ENCODE data around the gene TMEM170B. TPM values are rescaled to one million over a fixed set of nuclear protein-coding genes. Genes with fewer than 3 reads are reported as not detected.

Gene TMEM170B
- total and polyA plus RNA-seq, 9 of the 15 experiments (the other 6 are each of a cell fraction or from before 2014, with no cell fraction given), result 0.03 to 0.11 (median 0.07) TPM

GRCh38 chr6:11514672-11515071 is 22.9 kb upstream of the TMEM170B start:
- no peaks in the 10 kb centered on the region for H4K20me1 ChIP-seq (replicated peaks; ENCODE audit: control insufficient read depth, insufficient read depth, low read length)
- H3K9ac ChIP-seq (ENCODE audit: insufficient read depth in 1 of 2, low read depth in 2 of 2, low read length in 2 of 2), result no peak overlapping the region
- H3K4me3 ChIP-seq, result no peak overlapping the region
- H3K4me1 ChIP-seq (replicated peaks in 1 of 2; ENCODE audit: control insufficient read depth in 2 of 2, insufficient read depth in 2 of 2, low read length in 2 of 2), result no peaks in the 10 kb centered on the region
- H3K36me3 ChIP-seq (ENCODE audit: control insufficient read depth, insufficient read depth, low read length), result no peaks in the 10 kb centered on the region
- FAIRE-seq (no peak), DNase-seq (ENCODE audit: extremely low read depth in 1 of 4, low spot score in 3 of 4) (no peak), ATAC-seq (no peak)
- CTCF ChIA-PET (ENCODE audit: low intra/inter-chr PET ratio), result no interaction called here
- H3K27ac ChIP-seq (ENCODE audit: extremely low read depth, low read depth, low read length), result no peak overlapping the region
- no TSS peak for BruUV-seq (replicated peaks)
- in situ Hi-C loops (cut with MboI), result no loop called here
- no peak overlapping the region for H3K4me2 ChIP-seq (ENCODE audit: insufficient read depth, low read length)
- no peaks in the 10 kb centered on the region for H3K79me2 ChIP-seq (ENCODE audit: control insufficient read depth, insufficient read depth, low read length)
- 3% methylated on average over 3 of the region's 3 CpGs for WGBS (ENCODE audit: insufficient coverage, low coverage, missing lambda C conversion rate)
- TF ChIP-seq HLTF (IDR thresholded peaks at IDR 0.05) (no peak), RBM39 (optimal IDR thresholded peaks at IDR 0.05; ENCODE audit: low read depth, low read length) (no peak), ELF4 (CRISPR knock-in tag; IDR thresholded peaks at IDR 0.05) (no peak), E4F1 (CRISPR knock-in tag; IDR thresholded peaks at IDR 0.05; ENCODE audit: borderline replicate concordance) (no peak), SP1 (CRISPR knock-in tag; IDR thresholded peaks at IDR 0.05) (no peak), YBX1 (IDR thresholded peaks at IDR 0.05) (no peak), ZNF224 (CRISPR knock-in tag; IDR thresholded peaks at IDR 0.05) (no peak), SNRNP70 (optimal IDR thresholded peaks at IDR 0.05; ENCODE audit: low read depth, low read length) (no peak), ETS1 (conservative IDR thresholded peaks at IDR 0.05; ENCODE audit: control insufficient read depth, low read depth, low read length) (no peak), L3MBTL2 (IDR thresholded peaks at IDR 0.05) (no peak), ZNF449 (CRISPR knock-in tag; IDR thresholded peaks at IDR 0.05) (no peak), HMGN3 (IDR thresholded peaks at IDR 0.05; ENCODE audit: borderline replicate concordance, extremely low read depth, insufficient read length, low read depth, low read length) (no peak), ZNF655 (CRISPR knock-in tag; IDR thresholded peaks at IDR 0.05) (no peak), SMAD4 (CRISPR knock-in tag; conservative IDR thresholded peaks at IDR 0.05) (no peak), PKNOX1 (IDR thresholded peaks at IDR 0.05) (no peak), ZFP36 (IDR thresholded peaks at IDR 0.05; ENCODE audit: low read depth, low read length, partially characterized antibody) (no peak), FOS (IDR thresholded peaks at IDR 0.05; ENCODE audit: extremely low read depth, insufficient read length) (no peak)
- H3K9me1 ChIP-seq (ENCODE audit: control insufficient read depth, insufficient read depth, low read length), result no peaks in the 10 kb centered on the region
- no peak overlapping the region for H2AFZ ChIP-seq (ENCODE audit: low read depth, low read length)
- no peaks in the 10 kb centered on the region for H3K27me3 ChIP-seq (ENCODE audit: control insufficient read depth in 2 of 2, insufficient read depth in 2 of 2, low read length in 2 of 2)
- intact Hi-C loops (cut with micrococcal nuclease), result no loop called here
- no peaks in the 10 kb centered on the region for H3K9me3 ChIP-seq (replicated peaks; ENCODE audit: control insufficient read depth, insufficient read depth, low read depth, low read length)
- POLR2A ChIA-PET, result no interaction called here

Data from K562 (cell line).